Activated CD4-positive, alpha-beta T cell treated with anti-CD3 and anti-CD28 coated beads, Interleukin-2, amount 50 U/mL, for 48 hours (primary cell): ENCODE data around the gene TMC2.
"Not testable (repeated sequence)": the region's sequence is repeated elsewhere in the genome, so short reads cannot be mapped to it uniquely, and the experiment has no call there.

ENCODE experiments used
- DNase-seq, 2 experiments: peaks; one replicate each; pipeline ENCODE4 v3.0.0-alpha.2; 2020

Gene TMC2

GRCh38 chr20:2672446-2672845, 136.1 kb downstream of the TMC2 start:
- DNase-seq = no peak

GRCh38 chr20:2673453-2673852, 137.1 kb downstream of the TMC2 start:
- no peak for DNase-seq

GRCh38 chr20:2680046-2680445, 143.7 kb downstream of the TMC2 start:
- DNase-seq = no peak

GRCh38 chr20:2682040-2682439, 145.7 kb downstream of the TMC2 start:
- not testable (repeated sequence) for DNase-seq

DNA sequence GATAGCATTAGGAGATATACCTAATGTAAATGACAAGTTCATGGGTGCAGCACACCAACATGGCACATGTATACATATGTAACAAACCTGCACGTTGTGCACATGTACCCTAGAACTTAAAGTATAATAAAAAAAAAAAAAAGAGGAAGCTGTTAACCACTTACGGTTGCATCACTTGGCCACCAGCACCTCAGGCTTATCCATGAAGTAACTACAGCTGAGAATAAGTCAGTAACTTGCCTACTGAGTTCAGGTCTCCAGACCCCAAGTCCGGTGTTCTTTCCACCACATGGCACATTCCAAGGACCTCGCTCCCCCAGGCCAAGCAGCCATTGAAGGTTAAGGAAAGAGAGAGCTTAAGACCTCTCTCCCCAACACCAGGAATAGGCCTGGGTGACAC, 148.4 kb downstream of the TMC2 start:
- not testable (repeated sequence) for DNase-seq

GRCh38 chr20:2687514-2687913, 151.1 kb downstream of the TMC2 start:
- no peak for DNase-seq

GRCh38 chr20:2688041-2688591, 151.7 kb downstream of the TMC2 start:
- peak; percentile 81 to 85 for DNase-seq

- DNase-seq = no peak
Measured at GRCh38 chr20:2690213-2690612, 153.8 kb downstream of the TMC2 start.

DNA sequence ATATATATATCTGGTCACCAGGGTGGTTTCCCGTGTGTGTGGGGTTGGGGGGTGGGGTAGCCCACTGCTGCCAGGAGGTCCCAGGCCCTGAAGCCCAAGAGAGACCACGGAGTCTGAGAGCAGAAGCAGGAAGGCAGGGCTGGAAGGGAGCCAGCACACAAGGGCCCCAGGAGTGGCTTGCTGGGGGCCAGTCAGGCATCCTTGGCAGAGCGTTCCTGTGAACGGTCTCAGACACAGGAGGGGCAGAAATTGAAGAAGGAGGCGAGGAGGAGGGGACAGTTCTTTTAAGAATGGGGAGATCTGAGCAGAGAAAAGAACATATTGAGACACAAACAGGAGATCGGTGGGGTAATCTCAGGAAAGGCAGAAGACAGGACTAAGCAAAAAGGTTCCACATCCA, 154.3 kb downstream of the TMC2 start:
- DNase-seq = no peak

GRCh38 chr20:2691127-2691526, 154.8 kb downstream of the TMC2 start:
- DNase-seq = no peak
